Astrocyte of the spinal cord (primary cell): ENCODE data around the gene CTNNA2.

Source experiments
- DNase-seq: peaks from one replicate; pipeline ENCODE4 v3.0.0; 2011; ENCODE audit warnings: low read depth, low spot score
- H3K4me3 ChIP-seq: 2 replicates; pipeline ENCODE4 v1.5.1; 2011; ENCODE audit warnings: low read depth, mild to moderate bottlenecking, low read length, moderate library complexity
- in situ Hi-C: cut with HindIII; loops from 2 replicates; pipeline ENCODE4 v1.10.0; 2017; ENCODE audit warnings: low sequenced_read_pairs
- TF ChIP-seq, protein P1 (sequence below): IDR thresholded peaks from 2 replicates; pipeline ENCODE4 v1.5.1; 2012; ENCODE audit warnings: low read depth, mild to moderate bottlenecking, low read length, inconsistent platforms

Gene CTNNA2

GRCh38 chr2:80410346-80410745, 897.5 kb downstream of the CTNNA2 start:
- no peak overlapping the region for H3K4me3 ChIP-seq
- in situ Hi-C loops, result no loop called here
- no peak for DNase-seq
- TF ChIP-seq, protein P1, sequence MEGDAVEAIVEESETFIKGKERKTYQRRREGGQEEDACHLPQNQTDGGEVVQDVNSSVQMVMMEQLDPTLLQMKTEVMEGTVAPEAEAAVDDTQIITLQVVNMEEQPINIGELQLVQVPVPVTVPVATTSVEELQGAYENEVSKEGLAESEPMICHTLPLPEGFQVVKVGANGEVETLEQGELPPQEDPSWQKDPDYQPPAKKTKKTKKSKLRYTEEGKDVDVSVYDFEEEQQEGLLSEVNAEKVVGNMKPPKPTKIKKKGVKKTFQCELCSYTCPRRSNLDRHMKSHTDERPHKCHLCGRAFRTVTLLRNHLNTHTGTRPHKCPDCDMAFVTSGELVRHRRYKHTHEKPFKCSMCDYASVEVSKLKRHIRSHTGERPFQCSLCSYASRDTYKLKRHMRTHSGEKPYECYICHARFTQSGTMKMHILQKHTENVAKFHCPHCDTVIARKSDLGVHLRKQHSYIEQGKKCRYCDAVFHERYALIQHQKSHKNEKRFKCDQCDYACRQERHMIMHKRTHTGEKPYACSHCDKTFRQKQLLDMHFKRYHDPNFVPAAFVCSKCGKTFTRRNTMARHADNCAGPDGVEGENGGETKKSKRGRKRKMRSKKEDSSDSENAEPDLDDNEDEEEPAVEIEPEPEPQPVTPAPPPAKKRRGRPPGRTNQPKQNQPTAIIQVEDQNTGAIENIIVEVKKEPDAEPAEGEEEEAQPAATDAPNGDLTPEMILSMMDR, result no peak

DNA sequence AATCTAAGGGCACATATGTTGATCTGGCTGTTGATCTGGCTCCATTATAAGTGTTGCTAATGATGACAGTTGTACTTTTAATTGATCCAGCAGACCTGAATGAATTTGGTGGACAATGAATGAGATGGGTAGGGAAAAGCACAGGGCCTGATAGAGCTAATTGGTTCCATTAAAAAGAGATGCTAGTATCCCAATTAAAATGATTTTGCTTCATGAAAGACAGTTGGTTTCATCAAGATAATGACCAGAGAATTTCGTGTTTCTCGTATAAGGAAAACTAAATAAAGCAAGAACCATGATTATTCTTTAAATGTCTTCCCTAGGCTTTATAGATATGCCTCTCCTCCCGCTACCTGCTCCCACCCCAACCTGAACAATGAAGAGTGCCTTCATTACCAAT, 900.3 kb downstream of the CTNNA2 start:
- no peak overlapping the region for H3K4me3 ChIP-seq
- TF ChIP-seq, protein P1, result no peak
- no peak for DNase-seq
- in situ Hi-C loops, result no loop called here

DNA sequence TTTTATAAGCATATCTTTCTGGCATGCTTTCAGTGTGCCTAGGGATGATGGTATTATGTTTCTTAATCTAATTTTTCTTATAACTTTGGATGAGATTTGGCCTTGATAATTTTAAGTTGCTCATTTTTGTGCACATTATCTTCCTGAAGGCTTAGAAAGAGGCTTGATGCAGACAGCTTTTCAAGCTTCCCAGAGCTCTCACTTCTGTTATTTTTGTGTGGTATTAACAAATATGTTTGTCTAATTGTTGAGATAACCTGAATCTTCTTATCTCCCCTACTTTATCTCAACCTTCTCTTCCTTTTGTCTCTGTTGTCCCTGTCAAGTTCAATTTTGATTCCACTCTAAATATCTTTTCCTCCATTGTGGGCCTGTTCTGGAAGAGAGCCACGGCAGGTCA, 904.9 kb downstream of the CTNNA2 start:
- in situ Hi-C loops, result no loop called here
- H3K4me3 ChIP-seq, result no peak overlapping the region
- TF ChIP-seq, protein P1, result no peak
- DNase-seq, result no peak

DNA sequence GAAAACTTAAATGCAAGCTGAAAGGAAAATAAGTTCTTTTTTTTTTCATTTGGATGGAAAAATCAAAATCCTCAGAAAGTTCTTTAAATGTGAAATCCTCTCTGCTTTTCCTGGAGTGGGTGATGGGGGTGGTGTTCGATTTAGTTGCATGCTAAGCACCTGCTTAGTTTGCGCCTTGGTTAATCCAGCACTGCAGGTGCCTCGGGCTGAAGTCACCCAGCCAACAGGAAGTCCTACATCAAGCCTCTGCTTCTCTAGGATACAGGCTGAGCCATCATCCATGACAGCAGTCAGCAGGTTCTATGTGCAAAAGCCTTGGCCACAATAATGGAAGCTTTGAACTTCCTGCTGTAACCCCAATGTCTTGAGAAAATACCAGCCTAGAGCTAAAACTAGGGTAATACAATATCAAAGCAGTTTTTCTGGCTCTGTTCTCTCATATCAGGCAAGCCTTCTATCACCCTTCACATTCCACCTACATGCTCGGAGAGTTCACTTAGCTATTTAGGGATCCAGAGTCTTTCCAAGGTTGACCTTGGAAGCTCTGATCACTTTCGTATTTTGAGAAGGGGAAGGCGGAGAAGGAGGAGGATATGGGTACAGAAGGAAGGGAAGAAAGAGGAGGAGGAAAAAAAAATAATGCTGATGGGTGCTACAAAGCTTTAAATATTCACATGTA, 907.8 kb downstream of the CTNNA2 start:
- no peak for DNase-seq
- TF ChIP-seq, protein P1, result no peak
- H3K4me3 ChIP-seq, result no peak overlapping the region
- in situ Hi-C loops, result no loop called here

DNA sequence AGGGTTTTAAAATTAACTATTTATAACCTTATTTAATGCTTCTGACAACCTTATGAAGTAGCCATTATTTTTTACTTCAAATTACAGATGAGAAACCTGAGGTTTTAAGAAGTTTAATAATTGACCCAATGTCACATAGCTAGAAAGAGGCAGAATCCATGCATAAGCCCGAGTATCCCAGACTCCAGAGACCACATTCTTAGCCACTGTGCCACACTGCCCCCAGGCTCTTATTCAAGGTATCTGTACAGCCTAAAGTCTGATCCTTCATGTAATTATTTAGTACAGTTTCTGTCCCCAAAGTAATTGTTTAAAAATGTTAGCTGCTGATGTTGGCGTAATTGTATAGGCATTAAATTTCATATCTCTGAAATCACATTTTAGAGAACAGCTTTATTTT, 916.4 kb downstream of the CTNNA2 start:
- in situ Hi-C loops, result no loop called here
- DNase-seq, result no peak
- TF ChIP-seq, protein P1, result no peak
- H3K4me3 ChIP-seq, result no peak overlapping the region

- no peak for DNase-seq
- TF ChIP-seq, protein P1, result no peak
- no peak overlapping the region for H3K4me3 ChIP-seq
- in situ Hi-C loops, result no loop called here
These were observed 925.1 kb downstream of the CTNNA2 start for GRCh38 chr2:80437959-80438358.
